ENCODE measurements around the gene PCCA. TPM values are rescaled to one million over a fixed set of nuclear protein-coding genes. Genes with fewer than 3 reads are reported as not detected.

The PCCA gene
- total and polyA plus RNA-seq, 2 of the 13 experiments (the other 11 are each of a cell fraction or from before 2014, with no cell fraction given), result 15.0 to 32.2 TPM

- BruUV-seq (replicated peaks), result no TSS peak
- in situ Hi-C loops (cut with HindIII; ENCODE audit: extremely low pct_ligation_motif_present, low pct_unique_long_range_greater_than_20kb) (loop anchor here (25.0 kb wide), 1 partner anchor 874 kb away; no protein-coding TSS in a partner anchor), intact Hi-C loops (cut with micrococcal nuclease; ENCODE audit: unreplicated experiment) (no loop called here)
- H3K79me2 ChIP-seq (ENCODE audit: insufficient read depth, low read length), result no peaks in the 10 kb centered on the region
- peaks cover 37% of the 10 kb centered on the region for H3K4me1 ChIP-seq (ENCODE audit: insufficient read depth, low read length)
- H3K27ac ChIP-seq (ENCODE audit: extremely low read length, insufficient read depth, low read length), result no peak overlapping the region
- TF ChIP-seq ZNF44 (CRISPR knock-in tag; IDR thresholded peaks at IDR 0.05), result no peak
- TF ChIP-seq ZBTB40 (IDR thresholded peaks at IDR 0.05), result no peak
- TF ChIP-seq ZBTB40 (CRISPR knock-in tag; IDR thresholded peaks at IDR 0.05), result no peak
- TF ChIP-seq ESRRA (CRISPR knock-in tag; IDR thresholded peaks at IDR 0.05; ENCODE audit: low read depth), result no peak
- TF ChIP-seq ZNF484 (CRISPR knock-in tag; IDR thresholded peaks at IDR 0.05; ENCODE audit: borderline replicate concordance, low read depth), result no peak
- TF ChIP-seq ZNF543 (CRISPR knock-in tag; IDR thresholded peaks at IDR 0.05), result no peak
- no peak for TF ChIP-seq HOXA9 (CRISPR knock-in tag; IDR thresholded peaks at IDR 0.05; ENCODE audit: borderline replicate concordance)
- no peak for TF ChIP-seq TFDP2 (CRISPR knock-in tag; IDR thresholded peaks at IDR 0.05)
- no peak for TF ChIP-seq ZNF30 (CRISPR knock-in tag; IDR thresholded peaks at IDR 0.05)
- TF ChIP-seq TARDBP (CRISPR knock-in tag; IDR thresholded peaks at IDR 0.05), result no peak
- TF ChIP-seq FOXP4 (CRISPR knock-in tag; IDR thresholded peaks at IDR 0.05), result no peak
- H2AFZ ChIP-seq (ENCODE audit: low read length), result no peak overlapping the region
- H3K36me3 ChIP-seq (replicated peaks in 1 of 2; ENCODE audit: control insufficient read depth in 1 of 2, insufficient read depth in 2 of 2, low read length in 2 of 2), result 0 out of 5 replicates have a peak, but pooled peaks cover 0 to 3% of the 10 kb centered on the region in 2 experiments
- ATAC-seq, result no peak
- H3K9me3 ChIP-seq (ENCODE audit: low read length), result peaks cover 6% of the 10 kb centered on the region; the same call in 1 of the 2 replicates
- CTCF ChIA-PET (ENCODE audit: low intra/inter-chr PET ratio, low total read pairs), result no interaction called here
- no peak for FAIRE-seq
- H3K27me3 ChIP-seq (ENCODE audit: control insufficient read depth in 1 of 2, insufficient read depth in 2 of 2, low read length in 2 of 2), result no peaks in the 10 kb centered on the region
- POLR2A ChIA-PET, result no interaction called here
- H4K20me1 ChIP-seq (ENCODE audit: insufficient read depth, low read length), result no peaks in the 10 kb centered on the region
- 93% methylated on average over 13 of the region's 13 CpGs for WGBS (ENCODE audit: low lambda C conversion rate)
- H3K4me3 ChIP-seq (replicated peaks in 1 of 3; ENCODE audit: insufficient read depth in 1 of 3, low read depth in 2 of 3, low read length in 3 of 3), result no peak overlapping the region
- no peak overlapping the region for H3K9ac ChIP-seq (ENCODE audit: insufficient read depth, low read depth, low read length)
- no peak overlapping the region for H3K4me2 ChIP-seq (ENCODE audit: low read depth, low read length)
- no peak for DNase-seq (ENCODE audit: low spot score)
Measured at GRCh38 chr13:100536643-100537180, 447.8 kb downstream of the PCCA start.
